IPS-18a (cell line): ENCODE results near the gene PODNL1.

ENCODE experiments used
- H3K27ac ChIP-seq: one replicate; pipeline ENCODE4 v1.5.1; 2013; ENCODE audit warnings: low read length
- H3K27me3 ChIP-seq: one replicate; pipeline ENCODE4 v1.6.1; 2013; ENCODE audit warnings: mild to moderate bottlenecking, low read length; ENCODE audit not compliant: control insufficient read depth, insufficient read depth
- H3K36me3 ChIP-seq: one replicate; pipeline ENCODE4 v1.6.1; 2013; ENCODE audit warnings: low read depth, low read length; ENCODE audit not compliant: control insufficient read depth
- H3K4me1 ChIP-seq: one replicate; pipeline ENCODE4 v1.6.1; 2013; ENCODE audit warnings: low read depth, low read length; ENCODE audit not compliant: control insufficient read depth
- H3K4me3 ChIP-seq: one replicate; pipeline ENCODE4 v1.5.1; 2013; ENCODE audit warnings: low read length
- H3K9ac ChIP-seq: one replicate; pipeline ENCODE4 v1.6.1; 2013; ENCODE audit warnings: mild to moderate bottlenecking, low read length, moderate library complexity
- H3K9me3 ChIP-seq: one replicate; pipeline ENCODE4 v1.6.1; 2013; ENCODE audit warnings: low read depth, low read length; ENCODE audit not compliant: control insufficient read depth

Gene PODNL1

DNA sequence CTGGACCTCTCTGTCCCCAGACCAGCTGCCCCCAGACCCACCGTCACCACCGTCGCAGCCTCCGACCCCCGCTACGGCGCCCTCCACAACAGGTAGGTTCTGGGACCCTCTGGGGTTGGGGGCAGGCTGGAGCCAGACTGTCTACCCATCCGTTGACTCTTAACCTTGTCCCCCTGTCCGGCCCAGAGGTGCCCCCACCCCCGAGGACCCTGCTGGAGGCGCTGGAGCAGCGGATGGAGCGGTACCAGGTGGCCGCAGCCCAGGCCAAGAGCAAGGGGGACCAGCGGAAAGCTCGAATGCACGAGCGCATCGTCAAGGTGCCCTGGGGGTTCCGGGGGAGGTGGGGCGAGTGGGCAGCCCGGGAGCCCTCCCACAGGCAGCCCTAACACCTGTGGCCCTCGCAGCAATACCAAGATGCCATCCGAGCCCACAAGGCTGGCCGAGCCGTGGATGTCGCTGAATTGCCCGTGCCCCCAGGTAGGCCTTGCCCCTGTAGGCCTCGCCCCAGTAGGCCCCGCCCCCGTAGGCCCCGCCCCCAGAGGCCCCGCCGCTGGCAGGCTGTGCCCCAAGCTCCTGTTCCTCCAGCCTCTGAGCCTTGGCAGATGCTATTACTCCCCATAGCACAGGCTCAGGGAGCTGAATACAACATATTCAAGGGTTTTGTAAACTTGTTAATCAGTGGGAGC lies 19.3 kb downstream of the PODNL1 start:
- peaks cover 29% of the 10 kb centered on the region for H3K36me3 ChIP-seq
- no peaks in the 10 kb centered on the region for H3K4me1 ChIP-seq
- H3K4me3 ChIP-seq = no peak overlapping the region
- no peaks in the 10 kb centered on the region for H3K27me3 ChIP-seq
- H3K27ac ChIP-seq = no peak overlapping the region
- no peaks in the 10 kb centered on the region for H3K9me3 ChIP-seq
- no peak overlapping the region for H3K9ac ChIP-seq

DNA sequence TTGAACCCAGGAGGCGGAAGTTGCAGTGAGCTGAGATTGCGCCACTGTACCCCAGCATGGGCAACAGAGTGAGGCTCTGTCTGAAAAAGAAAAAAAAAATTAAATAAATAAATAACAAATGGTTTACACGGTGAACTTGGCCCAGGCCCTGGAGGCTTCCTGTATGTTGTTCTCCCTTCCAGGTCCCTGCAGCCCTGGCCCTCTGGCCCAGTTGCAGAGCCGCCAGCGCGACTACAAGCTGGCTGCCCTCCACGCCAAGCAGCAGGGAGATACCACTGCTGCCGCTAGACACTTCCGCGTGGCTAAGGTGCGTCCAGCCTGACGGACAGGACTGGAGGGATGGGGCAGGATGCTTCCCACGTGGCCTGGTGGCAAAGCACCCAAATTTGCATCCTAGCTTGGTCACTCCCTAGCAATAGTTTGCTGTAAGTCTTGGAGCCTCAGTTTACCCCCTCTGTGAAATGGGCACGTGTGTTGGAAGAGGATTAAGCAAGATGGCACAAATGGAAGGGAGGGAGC lies 20.3 kb downstream of the PODNL1 start:
- Histone ChIP-seq H3K36me3 (peaks cover 22% of the 10 kb centered on the region), H3K9me3 (no peaks in the 10 kb centered on the region), H3K4me3 (no peak overlapping the region), H3K27me3 (no peaks in the 10 kb centered on the region), H3K4me1 (no peaks in the 10 kb centered on the region), H3K9ac (no peak overlapping the region), H3K27ac (no peak overlapping the region)

DNA sequence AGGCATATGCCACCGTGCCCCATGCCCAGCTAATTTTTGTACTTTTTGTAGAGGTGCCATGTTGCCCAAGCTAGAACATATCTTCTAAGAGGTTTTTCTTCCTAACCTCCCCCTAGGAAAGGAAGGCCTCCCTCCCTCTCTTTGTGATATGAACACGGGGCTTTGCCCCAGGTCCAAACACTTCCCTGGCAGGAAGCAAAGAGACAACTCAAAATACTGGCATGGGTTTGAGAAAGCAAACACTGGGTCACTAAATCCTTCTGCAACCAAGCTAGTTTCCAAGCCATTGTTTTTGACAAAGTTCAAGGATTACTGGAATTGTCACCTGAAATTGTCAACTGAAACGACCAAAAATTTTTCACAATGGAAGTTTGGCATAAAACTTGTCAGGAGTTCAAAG lies 23.4 kb downstream of the PODNL1 start:
- Histone ChIP-seq H3K27ac (no peak overlapping the region), H3K36me3 (peaks cover 18% of the 10 kb centered on the region), H3K4me3 (no peak overlapping the region), H3K4me1 (no peaks in the 10 kb centered on the region), H3K27me3 (no peaks in the 10 kb centered on the region), H3K9me3 (no peaks in the 10 kb centered on the region), H3K9ac (no peak overlapping the region)

DNA sequence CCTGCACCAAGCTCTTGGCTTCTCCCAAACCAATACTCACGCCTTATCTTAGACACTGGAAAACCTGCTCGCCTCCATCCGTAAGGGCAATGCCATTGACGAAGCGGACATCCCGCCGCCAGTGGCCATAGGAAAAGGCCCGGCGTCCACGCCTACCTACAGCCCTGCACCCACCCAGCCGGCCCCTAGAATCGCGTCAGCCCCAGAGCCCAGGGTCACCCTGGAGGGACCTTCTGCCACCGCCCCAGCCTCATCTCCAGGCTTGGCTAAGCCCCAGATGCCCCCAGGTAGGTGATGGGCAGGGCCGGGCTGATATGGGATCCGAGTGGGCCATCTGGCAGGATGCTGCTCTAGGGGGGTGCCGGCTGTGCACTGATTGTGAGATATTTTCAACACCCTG lies 24.9 kb downstream of the PODNL1 start:
- H3K27me3 ChIP-seq = no peaks in the 10 kb centered on the region
- peaks cover 21% of the 10 kb centered on the region for H3K36me3 ChIP-seq
- no peaks in the 10 kb centered on the region for H3K9me3 ChIP-seq
- no peak overlapping the region for H3K9ac ChIP-seq
- H3K27ac ChIP-seq = no peak overlapping the region
- H3K4me3 ChIP-seq = no peak overlapping the region
- no peaks in the 10 kb centered on the region for H3K4me1 ChIP-seq

DNA sequence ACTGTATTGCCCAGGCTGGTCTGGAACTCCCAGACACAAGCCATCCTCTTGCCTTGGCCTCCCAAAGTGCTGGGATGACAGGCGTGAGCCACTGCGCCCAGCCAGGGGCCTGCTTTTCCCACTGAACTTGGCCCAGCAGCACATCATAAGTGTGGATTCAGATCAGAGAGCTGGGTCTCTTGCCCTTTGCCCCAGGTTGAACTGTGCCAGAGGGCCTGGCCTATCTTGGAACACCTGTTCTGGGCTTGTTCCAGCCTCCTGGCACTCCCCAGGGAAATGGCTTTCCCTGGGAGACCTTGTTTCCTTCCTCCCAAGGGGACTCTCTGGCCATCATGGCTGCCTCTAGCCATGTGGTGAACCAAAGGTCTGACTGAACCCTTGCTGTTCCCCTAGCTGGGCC lies 28.8 kb downstream of the PODNL1 start:
- H3K4me1 ChIP-seq = no peaks in the 10 kb centered on the region

DNA sequence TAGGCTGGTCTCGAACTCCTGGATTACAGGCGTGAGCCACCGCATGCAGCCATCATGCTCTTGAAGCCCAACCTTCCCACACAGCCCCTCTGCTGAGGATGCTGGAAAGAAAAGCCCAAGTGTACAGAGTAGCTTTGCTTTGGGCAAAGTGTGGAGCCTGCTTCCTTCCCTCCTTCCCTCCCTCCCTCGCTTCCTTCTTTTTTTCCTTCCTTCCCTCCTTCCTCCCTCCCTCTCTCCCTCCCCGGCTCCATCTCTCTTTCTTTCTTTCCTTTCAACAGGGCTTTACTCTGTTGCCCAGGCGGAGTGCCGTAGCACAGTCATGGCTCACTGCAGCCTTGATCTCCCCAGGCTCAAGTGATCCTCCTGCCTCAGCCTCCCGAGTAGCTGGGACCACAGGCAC lies 29.5 kb downstream of the PODNL1 start:
- H3K27ac ChIP-seq = no peak overlapping the region
- H3K36me3 ChIP-seq = peaks cover 14% of the 10 kb centered on the region
- no peaks in the 10 kb centered on the region for H3K4me1 ChIP-seq
- H3K9ac ChIP-seq = no peak overlapping the region
- no peaks in the 10 kb centered on the region for H3K9me3 ChIP-seq
- H3K4me3 ChIP-seq = no peak overlapping the region
- H3K27me3 ChIP-seq = peaks cover 11% of the 10 kb centered on the region

More for the DNA sequence above, 28.8 kb downstream of the PODNL1 start:
- Histone ChIP-seq H3K9ac (no peak overlapping the region), H3K36me3 (peaks cover 14% of the 10 kb centered on the region), H3K27me3 (peaks cover 11% of the 10 kb centered on the region), H3K4me3 (no peak overlapping the region), H3K9me3 (no peaks in the 10 kb centered on the region), H3K27ac (no peak overlapping the region)

DNA sequence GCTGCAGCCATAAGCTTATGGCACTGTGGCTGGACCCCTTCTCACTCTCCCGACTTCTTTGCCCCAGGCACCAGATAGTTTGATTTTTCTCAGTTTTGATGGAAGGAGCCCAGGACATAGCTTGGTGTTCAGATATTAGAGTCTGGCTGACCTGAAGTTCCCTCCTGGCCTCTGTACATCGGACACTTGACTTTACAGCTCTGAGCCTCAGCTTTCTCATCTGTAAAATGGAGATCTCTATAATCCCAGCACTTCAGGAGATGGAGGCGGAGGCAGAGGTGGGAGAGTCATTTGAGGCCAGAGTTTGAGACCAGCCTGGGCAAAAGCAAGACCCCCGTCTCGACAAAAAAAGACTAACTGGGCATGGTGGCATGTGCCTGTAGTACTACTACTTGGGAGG lies 31.3 kb downstream of the PODNL1 start:
- peak overlapping the region; percentile 67 for H3K9ac ChIP-seq
- H3K4me3 ChIP-seq = peak overlapping the region; percentile 74
- H3K27ac ChIP-seq = no peak overlapping the region

DNA sequence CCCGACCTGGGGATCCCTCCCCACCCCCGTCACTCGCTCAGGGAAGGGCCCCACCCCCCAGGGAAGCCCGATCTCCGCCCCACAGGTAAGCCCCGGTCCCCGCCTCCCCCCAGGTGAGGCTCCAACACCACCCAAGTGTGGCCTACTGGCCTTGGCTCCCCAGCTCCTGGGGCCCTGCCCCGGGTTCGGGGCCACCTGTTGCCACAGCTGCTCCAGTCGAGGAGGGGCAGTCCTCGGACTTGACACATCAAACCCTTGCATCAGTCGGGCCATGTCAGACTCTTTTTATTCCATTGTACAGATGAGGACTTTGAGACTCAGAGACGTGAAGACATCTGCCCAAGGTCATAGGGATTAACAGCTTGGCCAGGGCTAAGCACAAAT lies 31.7 kb downstream of the PODNL1 start:
- H3K9ac ChIP-seq = peak overlapping the region; percentile 67
- peak overlapping the region; percentile 74 for H3K4me3 ChIP-seq
- no peak overlapping the region for H3K27ac ChIP-seq
- H3K27me3 ChIP-seq = peaks cover 11% of the 10 kb centered on the region
- H3K9me3 ChIP-seq = no peaks in the 10 kb centered on the region
- H3K36me3 ChIP-seq = peaks cover 7% of the 10 kb centered on the region
- no peaks in the 10 kb centered on the region for H3K4me1 ChIP-seq

More for the DNA sequence above, 31.3 kb downstream of the PODNL1 start:
- Histone ChIP-seq H3K27me3 (peaks cover 11% of the 10 kb centered on the region), H3K4me1 (no peaks in the 10 kb centered on the region), H3K9me3 (no peaks in the 10 kb centered on the region), H3K36me3 (peaks cover 7% of the 10 kb centered on the region)

DNA sequence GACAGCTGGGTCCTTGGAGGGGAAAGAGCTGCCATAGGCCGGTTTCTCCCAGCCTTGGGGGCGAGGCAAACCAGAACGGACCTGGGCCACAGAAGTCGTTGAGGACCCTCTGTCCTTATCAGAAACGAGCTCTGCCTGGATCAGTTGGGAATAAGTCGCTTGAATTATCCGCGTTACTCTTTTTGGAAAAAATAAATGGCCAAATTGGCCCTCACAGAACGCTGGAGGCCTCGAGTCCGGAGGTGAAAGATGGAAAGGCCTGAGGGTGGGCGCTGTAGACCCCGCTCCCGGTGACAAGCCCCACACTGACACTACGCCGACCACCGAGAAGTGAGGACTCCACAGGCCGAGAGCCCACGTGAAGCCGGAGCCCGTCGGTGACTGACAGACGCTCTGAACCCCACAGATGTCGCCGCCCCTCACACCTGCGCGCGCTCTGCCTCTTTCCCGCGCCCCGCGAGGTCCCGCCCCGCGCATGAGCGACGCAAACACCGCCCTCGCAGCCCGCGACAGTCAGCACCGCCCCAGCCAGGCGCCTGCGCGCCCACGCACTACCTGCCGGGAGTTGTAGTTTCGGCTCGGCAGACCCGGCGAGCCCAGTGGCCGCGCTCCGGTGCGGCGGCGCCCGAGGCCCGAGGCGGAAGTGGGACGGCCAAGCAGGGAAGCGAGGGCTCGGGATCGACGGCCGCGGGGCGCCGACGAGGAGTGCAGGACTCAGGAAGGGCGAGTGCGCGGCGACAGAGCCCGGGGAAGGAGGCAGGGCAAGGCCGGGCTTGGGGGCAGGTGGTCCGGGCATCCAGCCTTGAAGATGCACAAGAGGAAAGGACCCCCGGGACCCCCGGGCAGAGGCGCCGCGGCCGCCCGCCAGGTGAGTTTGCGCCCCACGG lies 32.3 kb downstream of the PODNL1 start, which contains the start of the genes BRME1 and CC2D1A:
BRME1 (minus strand) TSS at position 484 of the 887 bp plus-strand sequence. CDS start 1,225 bp downstream, outside the sequence.
CC2D1A (plus strand) TSS at position 568 of the 887 bp plus-strand sequence; CDS start at position 809, 241 bp downstream.
- Histone ChIP-seq H3K9me3 (no peaks in the 10 kb centered on the region), H3K36me3 (peaks cover 7% of the 10 kb centered on the region), H3K4me3 (peak within 1 kb of the TSS; percentile 74), H3K4me1 (no peaks in the 10 kb centered on the region), H3K27ac (no peak within 1 kb of the TSS), H3K9ac (peak within 1 kb of the TSS; percentile 67), H3K27me3 (peaks cover 11% of the 10 kb centered on the region)

DNA sequence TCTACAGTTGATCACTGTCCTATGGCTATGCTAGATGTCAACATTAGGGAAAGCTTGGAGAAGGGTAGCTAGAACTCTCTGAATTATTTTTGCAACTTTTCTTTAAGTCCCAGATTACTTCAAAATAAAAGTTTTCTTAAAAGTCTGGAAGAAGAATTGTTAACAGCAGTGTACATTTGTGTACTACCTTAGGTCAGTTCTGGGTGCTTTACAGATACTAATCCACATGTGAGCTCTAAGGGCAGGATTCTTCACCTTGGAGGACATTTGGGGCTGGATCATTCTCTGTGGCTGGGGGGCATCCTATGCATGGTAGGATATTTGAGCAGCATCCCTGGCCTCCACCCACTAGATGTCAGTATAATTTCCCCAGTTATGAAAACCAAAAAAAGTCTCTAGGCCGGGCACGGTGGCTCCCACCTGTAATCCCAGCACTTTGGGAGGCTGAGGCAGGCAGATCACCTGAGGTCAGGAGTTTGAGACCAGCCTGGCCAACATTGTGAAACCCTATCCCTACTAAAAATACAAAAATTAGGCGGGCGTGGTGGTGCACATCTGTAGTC lies 35.1 kb downstream of the PODNL1 start:
- peaks cover 11% of the 10 kb centered on the region for H3K27me3 ChIP-seq
- H3K4me1 ChIP-seq = no peaks in the 10 kb centered on the region
- no peak overlapping the region for H3K9ac ChIP-seq
- H3K36me3 ChIP-seq = no peaks in the 10 kb centered on the region
- H3K4me3 ChIP-seq = no peak overlapping the region
- no peak overlapping the region for H3K27ac ChIP-seq
- H3K9me3 ChIP-seq = no peaks in the 10 kb centered on the region

DNA sequence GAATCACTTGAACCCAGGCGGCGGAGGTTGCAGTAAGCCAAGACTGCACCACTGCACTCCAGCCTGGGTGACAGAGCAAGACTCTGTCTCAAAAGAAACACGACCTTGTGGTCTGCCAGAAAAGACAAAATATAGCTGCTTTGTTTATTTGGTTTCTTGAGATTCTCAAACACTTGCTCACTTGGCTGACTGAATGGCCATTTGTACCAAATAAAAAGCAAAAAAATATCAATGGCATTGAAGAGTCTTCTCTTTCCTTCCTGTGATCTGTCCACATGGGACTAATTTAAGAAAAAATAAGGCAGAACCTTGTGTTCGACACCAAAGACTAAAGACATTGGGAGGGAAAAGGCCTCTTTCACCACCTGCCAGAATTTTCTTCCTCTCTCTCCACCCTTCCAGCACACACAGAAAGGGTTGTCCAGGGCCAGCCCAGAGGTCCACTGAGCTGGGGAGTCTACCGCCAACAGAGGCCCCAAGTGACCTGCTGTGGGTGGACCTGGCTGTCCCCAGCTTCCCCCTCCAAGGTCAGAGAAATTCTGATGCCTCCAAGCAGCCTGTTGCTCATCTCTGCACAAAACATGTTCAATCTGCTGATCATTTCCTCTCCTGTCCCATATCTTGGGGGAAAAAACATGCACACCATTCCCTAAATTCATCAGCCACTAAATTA lies 38.2 kb downstream of the PODNL1 start:
- Histone ChIP-seq H3K27me3 (peaks cover 4% of the 10 kb centered on the region), H3K4me1 (no peaks in the 10 kb centered on the region), H3K4me3 (no peak overlapping the region), H3K9me3 (no peaks in the 10 kb centered on the region), H3K27ac (no peak overlapping the region), H3K36me3 (no peaks in the 10 kb centered on the region), H3K9ac (no peak overlapping the region)
